Osteoblast (primary cell): ENCODE results near the gene STX3. TPM values are rescaled to one million over a fixed set of nuclear protein-coding genes. Genes with fewer than 3 reads are reported as not detected.
"Not testable (repeated sequence)": the region's sequence is repeated elsewhere in the genome, so short reads cannot be mapped to it uniquely, and the experiment has no call there.

Experiments
- DNase-seq: peaks from one replicate; pipeline ENCODE4 v3.0.0; 2011; ENCODE audit warnings: low spot score, mixed read lengths; ENCODE audit not compliant: insufficient read length; ENCODE audit errors: missing footprints
- H2AFZ ChIP-seq: 2 replicates; pipeline ENCODE4 v1.6.0; 2011; ENCODE audit warnings: mild to moderate bottlenecking, low read length
- H3K27ac ChIP-seq: 2 replicates; pipeline ENCODE4 v1.5.1; 2011; ENCODE audit warnings: mild to moderate bottlenecking, low read depth, low read length, moderate library complexity
- H3K27me3 ChIP-seq: 2 replicates; pipeline ENCODE4 v1.6.0; 2012; ENCODE audit warnings: mild to moderate bottlenecking, control low read depth, inconsistent platforms, low read length, moderate library complexity; ENCODE audit not compliant: insufficient read depth
- H3K36me3 ChIP-seq: 2 replicates; pipeline ENCODE4 v1.5.1; 2011; ENCODE audit warnings: mild to moderate bottlenecking, low read length, control low read depth, moderate library complexity; ENCODE audit not compliant: insufficient read depth
- H3K4me1 ChIP-seq: 2 replicates; pipeline ENCODE4 v1.5.1; 2011; ENCODE audit warnings: mild to moderate bottlenecking, low read length, control low read depth, moderate library complexity; ENCODE audit not compliant: insufficient read depth
- H3K4me2 ChIP-seq: 2 replicates; pipeline ENCODE4 v1.6.0; 2011; ENCODE audit warnings: mild to moderate bottlenecking, low read length; ENCODE audit not compliant: insufficient read depth
- H3K4me3 ChIP-seq: fragments of 200-600 bp; sonication (generic); 3 replicates; pipeline ENCODE4 v1.5.1; 2012; ENCODE audit warnings: mild to moderate bottlenecking, low read length, inconsistent platforms; ENCODE audit not compliant: insufficient read depth
- H3K79me2 ChIP-seq: 2 replicates; pipeline ENCODE4 v1.6.0; 2012; ENCODE audit warnings: mild to moderate bottlenecking, low read length, control low read depth, inconsistent platforms; ENCODE audit not compliant: insufficient read depth
- H3K9me3 ChIP-seq: 2 replicates; pipeline ENCODE4 v1.5.1; 2011; ENCODE audit warnings: low read depth, low read length, control low read depth
- H4K20me1 ChIP-seq: 2 replicates; pipeline ENCODE4 v1.6.0; 2012; ENCODE audit warnings: mild to moderate bottlenecking, low read length, control low read depth; ENCODE audit not compliant: insufficient read depth
- total RNA-seq: library from RNA; depleted of rRNA; stranded (reverse); fragments of >200 nt; gene quantifications from 2 replicates; pipeline ENCODE4 v1.2.3, GENCODE V29; 2012
- TF ChIP-seq, protein P1 (sequence below): IDR thresholded peaks from 2 replicates; pipeline ENCODE4 v1.5.1; 2011; ENCODE audit warnings: mild to moderate bottlenecking, low read depth, low read length, moderate library complexity; ENCODE audit errors: extremely low read depth

The STX3 gene
- total RNA-seq, 1 donor, result 51.4 TPM

DNA sequence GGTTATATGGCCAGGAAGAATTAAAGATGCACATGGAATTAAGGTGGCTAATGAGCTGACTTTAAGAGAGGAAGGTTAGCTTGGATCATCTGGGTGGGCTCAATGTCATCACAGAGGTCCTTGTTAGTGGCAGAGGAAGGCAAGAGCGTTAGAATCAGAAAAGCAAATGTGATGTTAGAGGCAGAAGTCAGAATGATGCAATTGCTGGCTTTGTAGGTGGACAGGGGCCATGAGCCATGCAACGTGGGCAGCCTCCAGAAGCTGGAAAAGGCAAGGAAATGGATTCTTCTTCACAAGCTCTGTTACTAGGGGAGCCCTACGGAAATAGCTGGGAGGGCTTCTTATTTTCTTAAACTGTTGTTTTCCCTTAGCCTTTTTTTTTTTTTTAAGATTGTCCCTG lies 92.5 kb downstream of the STX3 start:
- no peaks in the 10 kb centered on the region for H3K79me2 ChIP-seq

DNA sequence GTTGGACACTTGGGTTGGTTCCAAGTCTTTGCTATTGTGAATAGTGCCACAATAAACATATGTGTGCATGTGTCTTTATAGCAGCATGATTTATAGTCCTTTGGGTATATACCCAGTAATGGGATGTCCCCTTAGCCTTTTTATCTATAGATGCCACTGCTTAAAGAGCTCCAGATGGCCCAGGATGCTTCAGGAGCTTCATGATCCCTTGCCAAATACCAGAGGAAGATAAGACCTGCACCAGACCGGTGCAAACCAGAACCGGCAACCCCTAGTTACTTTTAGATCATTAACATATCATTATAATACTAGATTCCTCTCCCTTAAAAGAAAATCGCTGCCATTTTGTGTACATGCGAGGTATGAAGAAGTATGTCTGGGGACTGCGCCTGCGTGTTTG lies 93.3 kb downstream of the STX3 start:
- DNase-seq, H3K27me3 ChIP-seq, H3K79me2 ChIP-seq, H3K9me3 ChIP-seq, H4K20me1 ChIP-seq, H3K27ac ChIP-seq, H2AFZ ChIP-seq, H3K4me3 ChIP-seq, H3K4me1 ChIP-seq, H3K36me3 ChIP-seq, H3K4me2 ChIP-seq: not testable (repeated sequence)

More for the DNA sequence above, 92.5 kb downstream of the STX3 start:
- H2AFZ ChIP-seq, result no peak overlapping the region
- no peak overlapping the region for H3K4me2 ChIP-seq
- no peaks in the 10 kb centered on the region for H4K20me1 ChIP-seq
- no peaks in the 10 kb centered on the region for H3K4me1 ChIP-seq
- no peaks in the 10 kb centered on the region for H3K36me3 ChIP-seq
- no peak for DNase-seq
- H3K27ac ChIP-seq, result no peak overlapping the region
- H3K9me3 ChIP-seq, result no peaks in the 10 kb centered on the region
- TF ChIP-seq, protein P1, sequence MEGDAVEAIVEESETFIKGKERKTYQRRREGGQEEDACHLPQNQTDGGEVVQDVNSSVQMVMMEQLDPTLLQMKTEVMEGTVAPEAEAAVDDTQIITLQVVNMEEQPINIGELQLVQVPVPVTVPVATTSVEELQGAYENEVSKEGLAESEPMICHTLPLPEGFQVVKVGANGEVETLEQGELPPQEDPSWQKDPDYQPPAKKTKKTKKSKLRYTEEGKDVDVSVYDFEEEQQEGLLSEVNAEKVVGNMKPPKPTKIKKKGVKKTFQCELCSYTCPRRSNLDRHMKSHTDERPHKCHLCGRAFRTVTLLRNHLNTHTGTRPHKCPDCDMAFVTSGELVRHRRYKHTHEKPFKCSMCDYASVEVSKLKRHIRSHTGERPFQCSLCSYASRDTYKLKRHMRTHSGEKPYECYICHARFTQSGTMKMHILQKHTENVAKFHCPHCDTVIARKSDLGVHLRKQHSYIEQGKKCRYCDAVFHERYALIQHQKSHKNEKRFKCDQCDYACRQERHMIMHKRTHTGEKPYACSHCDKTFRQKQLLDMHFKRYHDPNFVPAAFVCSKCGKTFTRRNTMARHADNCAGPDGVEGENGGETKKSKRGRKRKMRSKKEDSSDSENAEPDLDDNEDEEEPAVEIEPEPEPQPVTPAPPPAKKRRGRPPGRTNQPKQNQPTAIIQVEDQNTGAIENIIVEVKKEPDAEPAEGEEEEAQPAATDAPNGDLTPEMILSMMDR, result no peak
- H3K4me3 ChIP-seq, result no peak overlapping the region
- H3K27me3 ChIP-seq, result no peaks in the 10 kb centered on the region

DNA sequence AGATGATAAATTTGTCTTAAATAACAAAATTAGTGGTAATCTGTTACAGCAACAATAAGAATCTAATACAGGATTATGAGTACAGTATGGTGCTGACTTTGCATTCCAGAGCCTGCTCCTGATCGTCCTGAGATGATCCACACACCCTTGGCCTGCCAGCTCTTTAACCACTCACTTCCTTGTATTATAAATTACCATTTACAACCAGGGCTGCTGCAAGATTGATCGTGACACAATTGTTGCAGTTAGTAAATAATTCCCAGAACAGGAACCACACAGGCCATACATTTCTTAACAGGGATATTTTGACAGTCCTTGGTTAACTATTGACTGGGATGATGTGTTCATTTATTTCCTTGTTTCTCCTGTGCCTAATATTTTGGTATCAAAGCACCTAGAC lies 94.0 kb downstream of the STX3 start:
- Histone ChIP-seq H4K20me1 (no peaks in the 10 kb centered on the region), H3K4me1 (no peaks in the 10 kb centered on the region), H3K4me2 (no peak overlapping the region), H3K27me3 (no peaks in the 10 kb centered on the region), H3K79me2 (no peaks in the 10 kb centered on the region), H2AFZ (no peak overlapping the region), H3K27ac (no peak overlapping the region), H3K36me3 (no peaks in the 10 kb centered on the region), H3K9me3 (no peaks in the 10 kb centered on the region), H3K4me3 (no peak overlapping the region)
- DNase-seq, result peak; percentile 14
- TF ChIP-seq, protein P1, result no peak

DNA sequence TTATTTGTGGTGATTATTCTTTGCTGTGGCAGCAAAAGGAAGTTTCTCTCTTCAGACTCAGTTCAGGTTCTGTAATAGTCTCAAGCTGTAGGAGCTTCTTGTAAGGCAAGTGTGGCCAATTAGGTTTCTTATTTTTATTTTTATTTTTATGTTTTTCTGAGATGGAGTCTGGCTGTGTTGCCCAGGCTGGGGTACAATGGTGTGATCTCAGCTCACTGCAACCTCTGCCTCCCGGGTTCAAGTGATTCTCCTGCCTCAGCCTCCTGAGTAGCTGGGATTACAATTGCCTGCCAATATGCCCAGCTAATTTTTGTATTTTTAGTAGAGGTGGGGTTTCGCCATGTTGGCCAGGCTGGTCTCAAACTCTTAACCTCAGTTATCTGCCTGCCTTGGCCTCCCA lies 94.4 kb downstream of the STX3 start:
- DNase-seq, H3K36me3 ChIP-seq, H3K27ac ChIP-seq, H2AFZ ChIP-seq, H3K4me1 ChIP-seq, H3K27me3 ChIP-seq, H4K20me1 ChIP-seq, H3K79me2 ChIP-seq, H3K4me3 ChIP-seq, H3K9me3 ChIP-seq, H3K4me2 ChIP-seq: not testable (repeated sequence)

DNA sequence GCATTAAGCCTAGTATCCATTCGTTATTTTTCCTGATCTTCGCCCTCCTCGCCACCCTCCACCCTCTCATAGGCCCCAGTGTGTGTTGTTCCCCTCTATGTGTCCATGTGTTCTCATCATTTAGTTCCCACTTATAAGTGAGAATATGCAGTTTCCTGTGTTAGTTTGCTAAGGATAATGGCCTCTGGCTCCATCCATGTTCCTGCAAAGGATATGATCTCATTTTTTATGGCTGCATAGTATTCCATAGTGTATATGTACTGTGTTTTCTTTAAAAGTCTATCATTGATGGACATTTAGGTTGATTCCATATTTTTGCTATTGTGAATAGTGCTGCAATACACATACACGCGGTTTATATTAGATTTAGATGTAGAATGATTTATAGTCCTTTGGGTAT lies 96.2 kb downstream of the STX3 start:
- not testable (repeated sequence) for H3K4me3 ChIP-seq, H3K27ac ChIP-seq, H3K4me2 ChIP-seq, H2AFZ ChIP-seq, H3K9me3 ChIP-seq, DNase-seq, H3K27me3 ChIP-seq, H3K36me3 ChIP-seq, H3K79me2 ChIP-seq, H3K4me1 ChIP-seq, H4K20me1 ChIP-seq
